HG03520 (cell line): ENCODE measurements around the gene FAM177B.
A peak's percentile ranks its signal among the peaks of the same experiment; 100 is the strongest.

Experiments
- ATAC-seq: cut with Tn5 transposase; IDR thresholded peaks from one replicate; pipeline ENCODE4 v1.9.1; 2021; ENCODE audit warnings: mild to moderate bottlenecking, moderate library complexity; ENCODE audit not compliant: unreplicated experiment

The FAM177B gene

DNA sequence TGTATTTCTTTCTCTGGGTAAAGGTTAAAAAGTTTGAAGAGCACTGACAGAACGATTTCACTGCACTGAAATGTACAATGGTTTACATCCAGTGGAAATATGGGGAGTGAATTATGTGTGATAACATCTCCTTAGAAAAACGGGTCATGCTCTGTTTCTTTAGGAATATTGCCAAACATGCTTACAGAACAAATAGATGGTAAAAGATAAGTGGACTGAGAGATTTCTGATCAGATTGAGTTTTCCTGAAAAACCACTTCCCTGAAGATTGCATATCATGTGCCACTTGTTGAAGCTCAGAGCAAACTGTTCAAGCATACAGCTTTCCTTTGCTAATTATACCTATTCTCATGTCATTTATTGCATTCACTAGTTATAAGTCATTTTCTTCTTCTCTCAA is 47.9 kb downstream of the FAM177B start:
- no peak for ATAC-seq

DNA sequence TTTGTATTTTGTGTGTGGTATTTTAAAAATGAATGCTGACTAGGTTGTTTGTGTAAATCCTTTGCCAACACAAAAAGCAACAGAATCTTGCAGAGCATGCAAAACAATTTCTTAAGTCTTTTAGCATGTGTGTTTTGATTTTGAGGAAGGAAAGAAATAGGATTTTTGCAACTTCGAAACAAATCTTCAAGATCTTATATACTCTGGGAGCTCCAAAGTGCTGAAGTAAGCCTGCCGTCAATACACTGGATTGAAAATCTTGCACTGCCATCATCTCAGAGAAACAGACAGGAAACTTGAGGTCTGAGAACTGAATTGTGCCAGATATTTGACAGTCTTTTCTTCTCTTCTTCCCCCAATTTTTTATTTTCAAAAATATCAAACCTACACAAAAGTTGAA is 48.5 kb downstream of the FAM177B start:
- ATAC-seq, result no peak

DNA sequence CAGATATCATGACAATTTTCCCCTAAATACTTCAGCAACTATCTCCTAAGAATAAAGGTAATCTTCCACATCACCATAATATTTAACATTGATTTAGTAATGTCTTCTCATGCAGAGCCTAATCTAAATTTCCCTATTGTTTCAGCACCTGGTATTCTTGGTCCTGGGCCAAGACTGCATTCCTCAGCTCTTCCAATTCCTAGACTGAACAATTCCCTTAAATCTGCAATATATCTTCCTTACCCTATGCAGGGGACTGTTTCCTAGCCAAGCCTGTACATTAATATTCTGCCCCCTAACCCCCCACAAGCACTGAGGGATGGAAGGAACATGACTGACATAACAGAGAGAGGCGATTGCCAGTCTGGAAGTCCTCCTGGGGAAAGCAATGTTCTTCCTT is 49.1 kb downstream of the FAM177B start:
- no peak for ATAC-seq

DNA sequence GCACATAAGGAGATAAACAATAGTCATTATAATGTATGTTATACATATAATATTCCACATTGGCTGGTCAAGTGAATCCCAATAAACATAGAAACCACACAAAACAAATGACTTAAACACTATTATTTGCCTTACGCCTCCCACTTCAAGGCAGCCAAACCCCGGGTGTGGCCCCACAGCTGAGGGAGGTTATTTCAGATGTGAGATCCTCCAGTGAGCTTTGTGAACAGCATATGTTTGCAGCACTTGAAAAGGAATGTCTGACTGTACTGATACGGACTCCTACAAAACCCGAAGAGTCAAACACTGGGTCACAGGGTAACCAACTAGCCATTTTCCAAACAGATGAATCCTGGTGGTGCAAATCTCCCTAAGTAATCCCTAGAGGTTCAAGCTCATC is 50.7 kb downstream of the FAM177B start:
- ATAC-seq, result no peak

DNA sequence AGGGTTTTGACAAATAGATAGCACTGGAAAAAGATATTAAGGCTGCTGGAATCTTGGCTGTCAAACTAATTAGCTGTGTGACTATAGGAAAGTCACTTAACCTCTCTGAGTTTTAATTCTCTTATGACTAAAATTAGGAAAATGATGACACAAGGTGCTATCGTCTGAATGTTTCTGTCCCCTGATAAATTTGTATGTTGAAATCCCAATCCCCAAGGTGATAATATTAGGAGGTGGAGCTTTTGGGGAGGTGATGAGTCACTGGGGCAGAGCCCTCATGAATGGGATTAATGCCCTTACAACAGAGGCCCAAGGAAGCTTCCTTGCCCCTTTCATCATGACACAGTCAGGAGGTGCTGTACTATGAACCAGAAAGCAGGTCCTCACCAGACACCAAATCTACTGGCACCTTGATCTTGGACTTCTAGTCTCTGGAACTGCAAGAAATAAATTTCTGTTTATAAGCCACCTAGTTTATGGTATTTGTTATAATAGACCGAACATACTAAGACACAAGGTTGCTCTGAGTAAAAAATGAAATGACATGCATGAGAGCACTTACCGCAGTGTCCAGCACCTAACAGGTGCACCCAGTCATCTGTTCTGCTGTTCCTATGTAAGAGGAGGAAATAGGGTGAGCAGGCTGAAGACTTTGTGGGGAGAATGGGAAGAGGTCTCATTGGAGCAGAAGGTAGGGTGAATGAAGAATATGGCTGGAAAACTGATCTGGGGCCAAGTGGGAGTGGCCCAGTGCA is 51.6 kb downstream of the FAM177B start:
- ATAC-seq, result no peak

DNA sequence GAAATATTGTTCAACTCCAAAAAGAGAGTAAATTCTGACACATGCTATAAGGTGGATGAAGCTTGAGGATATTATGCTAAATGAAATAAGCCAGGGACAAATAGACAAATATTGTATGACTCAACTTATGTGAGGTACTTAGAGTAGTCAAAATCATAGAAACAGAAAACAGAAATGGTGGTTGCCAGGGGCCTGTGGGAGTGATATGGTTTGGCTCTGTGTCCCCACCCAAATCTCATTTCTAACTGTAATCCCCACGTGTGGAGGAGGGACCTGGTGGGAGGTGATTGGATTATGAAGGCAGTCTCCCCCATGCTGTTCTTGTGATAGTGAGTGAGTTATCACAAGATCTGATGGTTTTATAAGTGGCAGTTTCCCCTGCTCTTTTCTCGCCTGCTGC is 53.1 kb downstream of the FAM177B start:
- no peak for ATAC-seq

DNA sequence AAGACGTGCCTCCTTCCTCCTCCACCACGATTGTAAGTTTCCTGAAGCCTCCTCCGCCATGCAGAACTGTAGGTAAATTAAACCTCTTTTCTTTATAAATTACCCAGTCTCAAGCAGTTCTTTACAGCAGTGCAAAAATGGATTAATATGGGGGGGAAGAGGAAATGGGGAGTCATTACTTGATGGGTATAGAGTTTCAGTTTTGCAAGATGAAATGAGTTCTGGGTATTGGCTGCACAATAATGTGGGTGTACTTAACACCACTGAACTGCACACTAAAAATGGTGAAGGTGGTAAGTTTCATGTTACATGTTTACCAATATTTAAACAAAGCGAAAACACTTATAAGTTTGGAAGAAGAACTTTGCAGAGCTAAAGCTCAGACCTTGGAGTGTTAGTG is 53.5 kb downstream of the FAM177B start:
- ATAC-seq, result peak; percentile 45

DNA sequence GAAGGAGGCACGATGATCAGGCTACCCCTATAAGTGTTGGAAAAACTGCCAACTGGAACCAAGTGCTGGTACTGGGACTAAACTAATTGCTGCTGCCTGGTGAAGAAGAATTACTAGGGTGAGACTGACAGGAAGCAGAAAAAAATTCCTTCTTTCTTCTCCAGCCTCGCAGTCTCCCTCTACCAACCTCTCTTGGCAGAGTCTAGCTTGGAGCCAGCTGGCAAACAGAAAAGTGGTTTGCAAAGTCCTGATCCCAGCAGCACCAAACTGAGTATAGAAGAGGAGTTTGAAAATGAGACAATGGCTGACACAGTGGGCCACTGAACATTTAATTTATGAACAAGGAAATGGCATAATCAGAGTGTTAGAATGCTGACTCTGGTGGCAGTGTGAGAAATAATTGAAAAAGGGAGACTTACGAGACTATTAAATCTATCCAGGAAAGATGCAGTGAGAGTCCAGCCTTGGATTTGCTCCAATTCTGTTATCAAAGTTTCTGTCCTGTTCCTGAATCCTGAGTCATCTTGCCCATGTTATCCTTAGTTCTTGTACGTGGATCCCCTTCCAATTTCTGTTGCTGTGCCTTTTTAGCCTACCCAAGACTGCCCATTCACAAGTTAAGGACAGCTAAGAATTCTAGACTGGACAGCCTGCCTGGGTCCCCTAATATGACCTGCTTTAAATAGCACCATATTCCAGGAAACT is 54.2 kb downstream of the FAM177B start:
- ATAC-seq, result no peak

DNA sequence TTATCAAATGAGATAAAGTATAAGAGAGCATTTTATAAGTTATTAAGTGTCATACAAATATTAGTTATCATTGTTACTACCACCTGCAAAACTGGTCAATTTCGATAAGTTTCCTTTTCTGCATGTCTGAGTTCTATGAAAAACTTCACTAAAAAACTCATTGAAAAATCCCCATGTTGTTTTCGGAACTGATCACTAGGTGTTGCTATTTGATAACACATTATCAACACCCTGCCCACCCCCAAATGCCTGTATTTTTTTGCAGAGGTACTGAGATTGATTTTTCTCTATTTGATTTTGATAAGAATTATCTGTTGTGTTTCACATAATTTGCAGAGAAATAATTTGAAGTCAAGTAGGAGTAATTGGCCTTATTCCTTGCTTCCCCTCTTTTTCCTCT is 55.7 kb downstream of the FAM177B start:
- ATAC-seq, result no peak

DNA sequence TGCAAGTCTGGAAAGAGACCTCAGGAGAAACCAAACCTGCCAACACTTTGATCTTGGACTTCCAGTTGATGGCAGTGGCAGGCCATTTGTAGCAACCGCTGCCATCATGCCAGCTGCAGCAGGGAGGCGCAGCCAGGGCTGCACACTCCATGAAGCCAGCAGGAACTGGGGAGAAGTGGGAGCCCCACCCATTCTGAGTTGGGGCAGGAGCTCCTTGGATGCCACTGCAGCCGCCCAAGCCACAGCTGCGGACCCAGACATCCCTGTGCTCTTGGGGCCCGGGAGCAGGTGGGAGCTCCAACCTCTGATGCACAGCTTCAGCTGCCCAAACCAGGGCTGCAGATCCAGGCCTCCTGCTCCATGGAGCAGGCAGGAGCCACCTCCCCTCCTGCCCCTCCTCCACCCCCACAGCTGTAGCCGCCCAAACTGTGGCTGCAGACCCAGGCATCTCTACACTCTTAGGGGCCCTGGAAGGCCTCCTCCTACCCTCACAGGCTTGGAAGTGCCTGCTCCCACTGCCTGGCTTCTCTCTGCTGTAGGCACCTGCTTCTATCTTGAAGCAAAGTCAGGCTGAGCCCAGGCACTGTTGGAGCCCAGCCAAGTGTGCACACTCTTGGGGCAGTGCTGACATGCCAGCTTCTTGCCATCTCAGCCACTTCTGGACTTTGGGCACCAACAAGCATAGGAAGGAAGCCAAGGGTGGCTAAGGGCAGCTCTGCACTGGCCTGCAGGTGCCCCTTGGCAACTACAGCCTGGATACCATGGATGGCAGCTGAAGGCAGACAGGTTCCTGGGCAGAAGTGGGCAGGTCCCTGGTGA is 57.9 kb downstream of the FAM177B start:
- ATAC-seq, result no peak

DNA sequence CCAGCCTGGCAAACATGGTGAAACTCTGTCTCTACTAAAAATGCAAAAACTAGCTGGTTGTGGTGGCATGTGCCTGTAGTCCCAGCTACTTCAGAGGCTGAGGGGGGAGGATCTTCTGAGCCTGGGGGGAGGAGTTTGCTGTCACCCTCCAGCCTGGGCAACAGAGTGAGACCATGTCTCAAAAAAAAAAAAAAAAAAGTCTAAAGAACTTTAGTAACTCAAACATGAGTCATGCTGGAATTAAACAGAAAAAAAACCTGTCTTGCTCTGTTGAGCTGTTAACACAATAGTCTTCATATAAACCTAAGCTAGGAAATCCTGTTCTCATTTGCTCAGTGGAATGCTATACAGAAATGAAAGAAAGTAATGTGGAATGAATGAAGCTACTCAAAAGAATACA is 61.1 kb downstream of the FAM177B start:
- ATAC-seq, result no peak

DNA sequence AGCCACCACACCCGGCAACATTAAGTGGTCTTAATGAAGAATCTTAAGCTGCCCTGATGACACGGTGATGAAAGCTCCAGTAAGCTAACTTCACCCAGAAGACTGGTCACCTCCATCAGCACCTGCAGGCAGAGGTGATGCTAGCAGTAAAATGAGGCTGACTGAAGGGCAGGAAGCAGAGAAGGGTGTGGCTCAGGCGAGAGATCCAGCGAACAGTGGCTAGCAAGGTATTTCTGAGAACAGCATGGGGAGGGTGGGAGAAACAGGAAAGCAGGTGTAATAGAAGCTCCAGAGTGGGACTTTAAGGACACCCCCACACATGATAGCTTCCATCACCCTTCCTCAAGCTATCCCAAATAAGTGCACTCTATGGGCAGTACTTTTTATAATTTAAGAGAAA is 62.0 kb downstream of the FAM177B start:
- ATAC-seq, result no peak
